HL-60 (cell line): ENCODE data around the gene IFT52.

ENCODE experiments used
- DNase-seq, 2 experiments: peaks; one replicate each; pipeline ENCODE4 v3.0.0-alpha.2; 2010 to 2020; ENCODE audit warnings: low read depth in 1 of 2, low spot score in 1 of 2
- H3K27ac ChIP-seq: fragments of 250-450 bp; sonication (Bioruptor Pico); replicated peaks from 2 replicates; pipeline ENCODE4 v1.5.1; 2020; ENCODE audit warnings: mild to moderate bottlenecking, moderate library complexity
- H3K27me3 ChIP-seq: fragments of 250-450 bp; sonication (Bioruptor Pico); 2 replicates; pipeline ENCODE4 v1.5.1; 2021; ENCODE audit warnings: mild to moderate bottlenecking, moderate library complexity; ENCODE audit not compliant: insufficient read depth, poor library complexity, severe bottlenecking
- H3K4me3 ChIP-seq: replicated peaks from 2 replicates; pipeline ENCODE4 v1.5.1; 2011; ENCODE audit warnings: mild to moderate bottlenecking, control low read depth, low read length; ENCODE audit not compliant: insufficient read depth
- CTCF ChIP-seq: IDR thresholded peaks from one replicate; pipeline ENCODE4 v1.5.1; 2011; ENCODE audit warnings: low read length, control low read depth, inconsistent platforms; ENCODE audit not compliant: insufficient read depth
- GABPA ChIP-seq: IDR thresholded peaks from 2 replicates; pipeline ENCODE4 v1.6.1; 2012; ENCODE audit warnings: low read depth
- POLR2AphosphoS5 ChIP-seq: IDR thresholded peaks from 2 replicates; pipeline ENCODE4 v1.6.1; 2012; ENCODE audit warnings: low read depth
- REST ChIP-seq: IDR thresholded peaks from 2 replicates; pipeline ENCODE4 v1.6.1; 2012; ENCODE audit warnings: low read depth; ENCODE audit not compliant: insufficient replicate concordance
- SPI1 ChIP-seq: IDR thresholded peaks from 2 replicates; pipeline ENCODE4 v1.6.1; 2012; ENCODE audit warnings: low read depth, mild to moderate bottlenecking, borderline replicate concordance

Gene IFT52

GRCh38 chr20:43567477-43567876, 23.3 kb upstream of the IFT52 start:
- DNase-seq, result peak in 1 of 2 experiments; percentile 18

GRCh38 chr20:43568706-43569105, 22.0 kb upstream of the IFT52 start:
- DNase-seq, result no peak
- TF ChIP-seq GABPA (no peak), SPI1 (no peak), REST (no peak), POLR2AphosphoS5 (no peak), CTCF (no peak)
- no peak overlapping the region for H3K27ac ChIP-seq
- H3K27me3 ChIP-seq, result no peaks in the 10 kb centered on the region
- H3K4me3 ChIP-seq, result no peak overlapping the region

More at GRCh38 chr20:43567477-43567876, 23.3 kb upstream of the IFT52 start:
- no peak overlapping the region for H3K27ac ChIP-seq
- H3K27me3 ChIP-seq, result no peaks in the 10 kb centered on the region
- H3K4me3 ChIP-seq, result no peak overlapping the region
- TF ChIP-seq GABPA (no peak), CTCF (no peak), SPI1 (peak; percentile 57; the same call in 1 of the 2 replicates), REST (no peak), POLR2AphosphoS5 (no peak)

GRCh38 chr20:43569282-43569681, 21.5 kb upstream of the IFT52 start:
- Histone ChIP-seq H3K27ac (no peak overlapping the region), H3K4me3 (no peak overlapping the region), H3K27me3 (no peaks in the 10 kb centered on the region)
- DNase-seq, result no peak
- TF ChIP-seq GABPA, result no peak
- TF ChIP-seq POLR2AphosphoS5, result no peak
- TF ChIP-seq REST, result no peak
- no peak for TF ChIP-seq CTCF
- no peak for TF ChIP-seq SPI1
